NCI-H748 treated with DMSO at 0.1 percent for 48 hours (cell line): ENCODE data around the gene ARHGAP15.

Experiments
- DNase-seq: peaks from one replicate; lab custom pipeline; 2025; lab: John Stamatoyannopoulos, UW

Gene ARHGAP15

DNA sequence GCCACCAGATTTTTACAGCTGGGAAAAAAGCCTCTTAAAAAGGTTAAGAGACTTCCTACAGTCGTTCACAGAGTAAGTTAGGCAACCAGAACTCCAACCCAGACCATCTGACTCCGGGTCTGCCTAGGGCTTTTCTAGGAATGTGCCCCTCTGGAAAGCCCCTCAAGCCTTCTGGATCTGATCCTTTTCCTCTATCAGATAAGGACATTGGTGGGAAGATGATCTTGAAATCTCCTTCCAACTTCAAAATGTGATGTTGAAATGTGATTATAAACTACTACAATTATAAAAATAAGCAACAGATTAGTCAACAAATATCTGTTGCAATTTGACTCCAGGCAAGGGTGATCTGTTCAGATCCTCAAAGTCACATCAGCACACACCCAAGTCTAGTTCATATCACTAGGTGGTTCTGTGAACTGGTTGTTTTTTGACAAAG is 270.4 kb downstream of the ARHGAP15 start:
- no peak for DNase-seq

DNA sequence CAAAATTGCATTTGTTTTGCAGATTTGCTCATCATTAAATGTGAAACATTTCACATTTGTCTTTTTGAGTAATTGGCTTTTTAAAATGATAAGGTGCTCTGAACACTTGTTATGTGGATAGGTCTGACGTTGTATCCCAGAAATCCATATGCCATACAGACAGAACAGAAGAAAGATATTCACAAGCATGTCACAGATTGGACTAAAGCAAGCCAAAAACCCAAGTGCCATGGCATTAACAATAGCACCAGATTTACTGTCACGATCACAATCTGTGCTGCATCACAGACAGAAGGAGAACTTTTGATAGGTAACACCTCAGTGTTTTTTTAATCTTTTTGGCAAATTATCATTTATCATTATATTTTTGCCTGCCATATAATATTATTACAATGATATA is 272.6 kb downstream of the ARHGAP15 start:
- DNase-seq, result no peak

DNA sequence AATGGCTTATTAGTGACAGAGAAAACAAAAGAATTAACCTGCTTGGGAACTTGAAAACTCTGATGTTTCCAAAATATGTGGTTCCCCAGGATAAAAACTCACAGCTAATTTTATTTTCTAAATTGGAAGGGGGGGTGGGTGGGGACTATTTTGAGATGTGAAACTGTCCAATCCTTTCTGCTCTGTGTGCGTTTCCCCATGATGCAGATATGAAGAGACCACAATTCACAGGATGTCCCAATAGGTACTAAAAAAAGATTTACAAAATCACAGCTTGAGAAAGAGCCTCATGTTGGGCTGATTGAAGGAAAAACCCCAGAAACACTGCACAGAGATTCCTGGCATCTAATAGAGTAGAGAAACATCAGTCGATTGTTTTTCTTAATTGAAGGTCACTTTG is 273.2 kb downstream of the ARHGAP15 start:
- no peak for DNase-seq

DNA sequence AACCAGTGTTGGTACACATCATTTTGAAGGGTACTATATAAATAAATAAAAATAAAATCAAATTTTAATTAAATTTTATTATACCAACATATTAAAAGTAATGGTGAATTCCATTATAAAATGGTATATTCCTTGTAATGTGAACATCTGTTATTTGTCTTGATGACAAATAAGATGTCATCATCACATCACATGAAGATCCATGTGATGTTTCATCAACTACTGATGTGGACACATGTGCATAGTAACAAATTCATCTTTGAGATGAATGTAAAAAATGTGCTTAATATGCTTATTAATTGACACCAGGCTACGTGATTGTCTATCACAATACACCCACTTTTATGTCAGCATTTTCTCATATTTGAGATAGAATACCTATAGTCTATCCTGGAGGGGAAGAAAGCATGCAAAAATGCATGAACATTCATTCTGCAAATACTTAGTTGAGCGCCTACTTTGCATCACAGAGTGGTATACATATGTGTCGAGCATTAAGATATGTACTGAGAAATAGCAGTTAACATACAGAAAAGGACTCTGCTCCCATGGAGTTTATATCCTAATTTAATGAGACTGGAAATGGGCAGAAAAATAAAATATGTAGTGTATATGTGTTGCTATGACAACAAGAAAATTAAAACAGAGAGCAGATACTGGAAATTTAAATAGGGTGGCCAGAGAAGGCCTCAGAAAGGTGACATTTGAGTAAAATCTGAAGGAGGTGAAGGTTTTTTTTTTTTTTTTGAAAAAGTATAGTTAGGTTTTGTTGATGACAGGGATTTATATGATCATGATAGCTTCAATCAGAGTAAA is 281.1 kb downstream of the ARHGAP15 start:
- DNase-seq, result no peak

DNA sequence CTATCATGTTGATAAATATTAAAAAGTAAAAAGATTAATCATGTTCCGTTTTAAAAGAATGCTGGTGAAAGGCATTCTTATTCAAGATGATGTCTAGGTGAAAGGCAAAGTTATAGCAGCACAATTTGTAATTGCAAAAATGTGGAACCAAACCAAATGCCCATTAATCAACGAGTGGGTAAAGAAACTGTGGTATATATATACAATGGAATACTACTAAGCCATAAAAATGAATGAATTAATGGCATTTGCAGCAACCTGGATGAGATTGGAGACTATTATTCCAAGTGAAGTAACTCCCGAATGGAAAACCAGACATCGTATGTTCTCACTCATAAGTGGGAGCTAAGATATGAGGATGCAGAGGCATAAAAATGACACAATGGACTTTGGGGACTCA is 286.4 kb downstream of the ARHGAP15 start:
- DNase-seq, result no peak

DNA sequence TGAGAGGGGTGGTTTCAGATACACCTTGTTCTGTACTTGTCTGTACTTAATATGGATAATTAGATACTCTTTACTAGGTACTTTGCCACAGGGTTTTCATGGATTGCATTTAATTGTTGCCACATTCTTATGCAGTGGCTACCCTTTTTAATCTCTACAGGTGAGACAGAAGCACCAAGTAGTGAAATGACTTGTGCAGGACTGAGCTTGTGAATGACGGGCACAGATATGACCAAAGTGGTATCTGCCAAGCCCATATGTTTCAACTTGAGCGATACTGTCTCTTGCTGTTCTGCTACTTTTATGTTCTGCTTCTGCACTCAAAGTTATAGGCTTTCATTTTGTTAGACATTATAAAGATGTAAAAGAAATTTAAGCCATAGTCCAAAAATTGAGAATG is 288.2 kb downstream of the ARHGAP15 start:
- no peak for DNase-seq

DNA sequence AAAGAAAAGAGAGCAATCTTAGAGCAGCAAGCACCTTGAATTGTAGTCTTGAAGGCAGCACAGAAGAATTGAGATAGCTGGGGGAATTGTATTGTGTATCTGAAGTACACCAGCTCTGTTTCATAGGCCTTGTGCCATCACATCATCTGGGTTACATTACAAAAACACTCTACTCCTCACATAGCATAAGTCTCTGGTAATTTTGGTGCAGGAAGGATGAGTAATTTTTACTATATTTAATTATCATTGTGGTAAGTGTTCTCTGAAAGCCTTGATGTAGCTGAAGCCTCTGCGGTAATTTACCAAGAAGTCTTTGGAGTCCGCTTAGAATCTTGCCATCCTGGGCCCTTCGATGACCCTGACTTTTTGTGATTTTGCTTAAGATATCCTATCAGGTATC is 291.1 kb downstream of the ARHGAP15 start:
- no peak for DNase-seq

DNA sequence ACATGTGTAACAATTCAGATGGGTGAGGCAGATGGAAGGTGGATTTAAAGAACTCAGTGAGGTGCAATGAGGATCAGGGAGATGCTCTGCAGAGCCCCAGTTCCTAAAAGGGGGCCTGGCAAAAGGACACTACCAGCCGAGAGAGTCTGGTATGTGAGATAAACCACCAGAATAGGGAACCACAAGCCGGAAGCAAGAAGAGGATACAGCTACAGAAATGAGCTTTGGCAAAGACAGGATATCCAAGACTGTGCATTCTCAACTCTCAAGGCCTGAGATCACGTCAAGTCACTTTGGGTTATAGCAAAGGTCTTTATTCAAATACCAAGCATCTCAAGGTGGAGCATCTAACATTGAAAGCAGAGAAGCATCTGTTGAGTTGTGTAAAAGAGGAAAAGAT is 293.5 kb downstream of the ARHGAP15 start:
- DNase-seq, result no peak

DNA sequence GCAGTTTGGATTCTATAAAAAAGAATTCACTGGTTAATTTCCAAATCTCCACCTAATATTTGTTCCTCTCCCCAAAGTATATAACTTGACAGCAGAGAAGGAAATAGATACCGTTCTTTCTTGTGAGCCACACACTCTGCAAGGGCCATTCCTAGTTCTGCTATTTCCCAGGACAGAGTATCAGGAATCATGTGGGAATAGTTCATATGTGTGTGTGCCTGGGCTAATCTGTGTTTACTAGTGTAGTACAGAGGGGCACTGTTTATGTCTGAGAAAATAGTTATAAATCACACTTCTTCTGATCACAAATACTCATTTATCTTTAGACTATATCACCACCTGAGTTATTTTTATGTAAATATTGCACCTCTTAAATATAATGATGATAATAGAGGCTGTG is 296.7 kb downstream of the ARHGAP15 start:
- no peak for DNase-seq

DNA sequence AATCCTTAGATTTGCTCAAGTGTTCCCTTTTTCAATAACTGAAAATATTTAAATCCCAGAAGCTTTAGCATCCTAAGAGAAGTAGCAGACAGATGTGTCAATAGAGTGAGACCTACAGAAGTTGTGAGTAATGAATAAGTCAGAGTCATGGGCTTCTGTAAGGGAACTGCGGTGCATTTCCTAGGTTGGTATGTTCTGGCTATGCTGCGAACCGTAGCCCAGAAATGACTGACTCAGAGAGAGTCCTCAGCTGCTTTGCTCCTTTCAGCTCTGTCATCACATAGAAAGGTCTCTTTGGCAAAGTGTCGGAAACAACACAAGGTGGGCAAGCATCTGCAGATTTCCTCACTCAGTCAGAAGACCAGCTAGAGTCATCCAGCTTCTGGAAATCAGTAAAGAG is 297.1 kb downstream of the ARHGAP15 start:
- DNase-seq, result no peak

DNA sequence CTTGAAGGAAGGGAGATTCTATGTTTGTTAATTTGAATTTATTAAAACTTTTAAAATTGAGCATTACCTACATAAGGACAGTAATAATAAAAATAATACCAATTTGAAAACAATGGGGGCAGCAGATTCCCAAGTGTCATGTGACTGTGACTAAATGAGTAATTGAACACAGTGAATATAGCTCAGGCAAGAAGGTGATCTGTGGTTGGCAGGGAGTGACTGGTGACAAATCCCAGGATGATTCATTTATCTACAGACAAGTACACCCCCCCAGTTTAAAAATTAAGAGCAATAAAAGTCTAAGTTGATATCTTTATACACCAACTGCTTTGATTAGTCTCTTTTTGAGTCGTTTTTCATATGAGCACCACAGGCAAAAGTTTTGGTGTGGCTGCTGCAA is 299.5 kb downstream of the ARHGAP15 start:
- no peak for DNase-seq

DNA sequence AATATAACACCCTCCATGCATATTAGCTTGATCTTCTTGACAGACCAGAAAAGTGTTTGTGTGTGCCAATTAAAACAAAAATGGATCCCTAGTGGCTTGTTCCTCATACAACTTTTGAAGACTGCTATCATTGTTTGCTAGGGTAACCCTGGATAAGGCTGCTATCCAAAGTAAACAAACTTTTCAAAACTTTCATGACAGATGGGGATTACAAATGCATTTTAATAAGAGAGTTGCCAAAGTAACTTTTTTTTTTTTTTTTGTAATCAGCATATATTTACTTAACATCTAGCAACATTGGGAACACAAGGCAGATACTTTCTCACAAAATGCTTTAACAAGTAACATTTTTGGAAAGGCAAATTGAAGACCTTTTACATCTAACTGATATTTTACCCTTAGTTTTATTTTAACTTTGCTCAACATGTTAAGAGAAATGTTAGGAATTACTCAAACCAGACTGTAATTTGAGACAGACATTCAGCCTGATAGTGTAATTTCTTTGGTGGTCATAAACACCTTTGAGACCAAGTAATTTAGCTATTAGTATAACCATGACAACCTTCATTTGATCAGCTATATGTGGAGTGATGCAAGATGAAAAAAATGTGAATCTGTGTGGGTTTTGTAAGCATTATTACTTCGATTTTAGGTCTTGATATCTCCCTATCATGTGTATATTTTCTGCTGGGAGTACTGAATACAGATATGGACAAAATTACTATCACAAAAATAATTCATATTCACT is 300.9 kb downstream of the ARHGAP15 start:
- no peak for DNase-seq

DNA sequence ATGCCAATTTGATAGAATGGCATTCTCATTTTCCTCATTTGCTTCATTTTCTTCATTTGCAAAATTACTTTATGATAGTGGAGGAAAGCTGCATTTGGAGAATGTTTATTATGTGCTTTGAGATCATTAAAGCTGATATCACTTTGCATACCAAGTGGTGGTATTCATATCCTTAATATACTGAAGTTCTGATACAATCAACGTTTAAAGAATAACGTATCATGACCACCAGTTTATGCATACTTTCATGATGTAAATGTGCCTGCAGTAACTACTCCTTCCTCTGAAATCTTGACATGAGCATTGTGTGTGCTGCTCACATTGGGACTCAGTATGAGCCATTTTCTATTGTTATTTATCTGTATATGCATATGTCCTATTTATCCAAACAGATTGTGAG is 302.1 kb downstream of the ARHGAP15 start:
- no peak for DNase-seq

DNA sequence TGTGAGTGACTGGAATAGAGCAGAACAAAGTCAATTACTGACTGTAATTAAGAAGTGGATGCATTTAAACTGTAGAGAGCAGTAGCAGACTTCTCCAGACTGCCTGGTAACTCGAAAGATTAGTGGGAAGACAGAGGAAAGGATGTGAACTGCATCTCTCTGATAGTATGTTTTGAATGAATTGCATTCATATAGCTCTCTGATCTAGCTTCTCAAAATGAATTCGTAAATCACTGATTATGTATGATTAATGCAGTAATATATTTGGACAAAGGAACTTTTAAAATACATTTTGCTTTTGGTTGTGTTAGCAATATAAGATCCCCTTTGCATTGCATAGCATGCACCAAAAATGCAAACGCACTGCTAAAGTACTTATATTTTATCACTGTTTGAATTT is 304.0 kb downstream of the ARHGAP15 start:
- no peak for DNase-seq

DNA sequence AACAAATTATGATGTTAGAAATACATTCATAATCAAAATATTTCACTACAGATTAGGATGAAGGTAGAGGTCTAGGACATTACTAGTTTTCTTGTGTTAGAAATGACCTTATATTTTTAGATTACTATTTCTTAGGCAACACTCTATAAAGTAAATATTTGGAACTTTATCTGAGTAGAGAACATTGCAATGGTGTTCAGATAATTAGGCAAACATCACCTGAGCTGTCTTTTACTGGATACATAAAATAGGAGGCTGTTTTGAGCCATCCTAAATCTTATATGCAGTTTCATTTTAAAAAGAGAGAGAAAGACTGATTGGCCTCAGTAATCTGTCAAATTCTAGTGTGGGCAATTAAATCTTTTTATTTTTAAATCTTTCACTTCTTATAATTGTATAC is 304.6 kb downstream of the ARHGAP15 start:
- no peak for DNase-seq

DNA sequence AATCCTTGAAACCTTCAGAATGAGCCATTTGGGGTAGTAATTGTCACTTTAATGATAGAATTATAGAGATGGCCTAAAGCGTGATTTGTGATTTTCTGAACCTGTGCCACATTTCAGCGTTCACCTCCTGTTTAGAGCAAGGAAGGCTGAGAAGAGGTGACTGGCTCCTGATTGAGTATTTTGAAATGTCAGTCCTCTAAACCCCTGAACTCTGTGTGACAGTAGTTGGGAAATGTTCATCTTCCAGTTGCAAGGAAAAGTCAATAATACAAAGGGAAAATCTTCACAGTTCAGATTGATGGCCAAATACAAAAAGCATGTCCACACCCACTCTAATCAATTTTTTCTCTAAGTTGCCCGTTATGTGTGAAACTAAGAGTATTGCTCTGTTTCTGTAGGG is 305.2 kb downstream of the ARHGAP15 start:
- no peak for DNase-seq

DNA sequence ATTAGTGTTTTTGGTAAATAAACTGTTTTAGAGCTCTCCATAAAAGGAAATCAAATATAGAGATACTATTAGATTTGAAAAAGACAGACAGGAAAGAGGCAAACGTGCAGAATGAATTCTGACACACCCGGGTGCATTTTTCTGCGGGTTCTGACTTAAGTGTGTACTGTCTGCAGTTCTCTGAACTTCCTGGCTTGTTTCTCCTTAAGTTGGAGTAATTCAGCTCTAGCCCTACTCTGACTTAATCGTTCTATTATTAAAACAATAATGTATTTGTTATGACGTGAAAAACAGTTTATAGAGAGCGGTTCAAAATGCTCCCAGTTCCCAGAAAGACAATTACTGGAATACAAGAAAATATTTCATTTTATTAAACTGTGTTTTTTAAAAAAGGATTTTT is 305.9 kb downstream of the ARHGAP15 start:
- DNase-seq, result no peak

DNA sequence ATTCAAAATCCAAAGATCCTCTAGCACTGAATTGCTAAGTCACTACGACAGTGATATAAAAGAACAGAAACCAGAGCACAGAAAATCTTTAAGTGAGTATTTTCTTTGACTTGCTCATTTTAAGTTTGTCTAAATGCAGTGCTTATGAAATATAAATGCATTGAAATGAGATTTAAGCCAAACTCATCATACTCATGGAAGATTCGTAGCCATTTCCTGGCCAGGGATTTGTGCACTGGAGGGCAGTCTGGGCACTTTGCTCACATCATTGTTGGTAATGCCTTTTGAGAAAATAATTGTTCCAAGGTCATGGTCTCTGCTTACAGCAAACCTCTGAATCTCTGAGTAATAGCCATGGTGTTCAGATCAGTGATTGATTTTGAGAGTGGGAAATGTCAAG is 307.7 kb downstream of the ARHGAP15 start:
- no peak for DNase-seq

DNA sequence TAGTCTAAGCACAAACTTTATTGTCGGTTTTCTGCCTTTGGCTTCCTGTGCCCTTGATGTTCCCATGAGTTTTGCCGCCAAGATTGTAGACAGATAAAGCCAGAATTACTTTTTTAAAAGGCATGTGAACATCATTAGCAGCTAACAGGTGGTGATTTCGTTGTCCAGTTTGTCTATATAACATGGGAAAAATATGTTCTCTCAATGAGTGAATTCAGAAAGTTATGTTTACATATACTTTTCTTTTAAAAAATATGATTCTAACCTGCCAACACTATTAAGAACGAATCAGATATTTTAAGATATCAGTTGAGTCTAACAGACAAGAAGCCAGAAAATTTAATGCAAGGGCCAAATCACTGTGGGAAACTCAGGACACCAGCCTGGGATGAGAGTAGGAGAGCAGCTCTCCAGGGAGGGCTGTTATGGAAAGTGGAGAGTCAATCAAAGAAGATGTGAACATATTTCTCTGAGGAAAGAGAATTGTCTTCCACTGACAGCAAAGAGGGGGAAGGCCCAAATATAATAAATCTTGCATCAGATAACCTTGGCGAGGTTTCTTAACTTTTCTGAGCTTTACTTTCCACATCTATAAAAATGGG is 311.3 kb downstream of the ARHGAP15 start:
- DNase-seq, result no peak

DNA sequence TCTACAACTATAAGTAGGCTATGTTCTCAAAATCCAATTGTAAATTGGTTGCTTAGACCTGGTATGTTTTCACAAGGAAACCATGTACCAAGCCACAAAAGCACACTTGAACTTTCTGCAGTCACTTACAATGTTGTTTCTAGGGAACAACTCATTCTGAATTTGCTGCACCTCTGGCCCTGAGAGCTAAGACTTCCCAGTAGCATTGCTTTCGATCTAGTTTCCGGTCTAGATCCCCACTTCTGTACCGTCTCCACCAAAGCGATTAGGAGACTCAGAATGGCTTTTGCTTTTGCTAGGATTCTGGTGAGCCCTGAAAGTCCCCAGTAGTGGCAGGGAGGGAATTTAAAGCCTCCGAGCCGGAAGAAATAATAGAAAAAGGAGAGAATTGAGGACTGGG is 313.0 kb downstream of the ARHGAP15 start:
- DNase-seq, result no peak

DNA sequence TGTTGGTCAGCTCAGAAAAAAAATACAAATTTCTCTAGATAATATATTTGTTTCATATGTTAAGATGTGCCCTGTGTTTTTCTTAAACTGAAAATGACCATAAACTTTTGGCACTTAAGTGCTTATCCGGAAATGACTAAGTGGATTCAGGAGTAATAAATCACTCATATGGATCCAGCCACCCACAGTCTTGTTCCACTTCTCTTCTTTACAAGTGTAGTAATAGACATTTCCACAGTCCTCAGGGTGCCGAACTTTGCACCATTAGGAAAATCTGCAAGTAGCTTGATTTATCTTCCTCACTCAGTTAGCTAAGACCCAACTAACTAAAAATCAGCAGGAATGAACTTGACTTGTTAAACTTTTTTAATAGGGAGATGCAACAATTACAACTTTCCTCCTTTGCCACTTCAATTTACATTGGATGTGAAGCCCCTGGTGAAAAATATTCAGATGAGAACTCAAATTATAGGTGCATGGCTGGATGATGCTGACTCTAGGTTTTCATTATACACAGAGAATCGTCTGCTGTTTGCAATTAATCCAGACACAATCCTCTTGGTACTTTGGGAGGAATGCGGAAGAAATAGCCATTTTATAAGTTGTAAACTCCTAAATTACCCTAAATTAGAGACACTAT is 322.5 kb downstream of the ARHGAP15 start:
- DNase-seq, result no peak

DNA sequence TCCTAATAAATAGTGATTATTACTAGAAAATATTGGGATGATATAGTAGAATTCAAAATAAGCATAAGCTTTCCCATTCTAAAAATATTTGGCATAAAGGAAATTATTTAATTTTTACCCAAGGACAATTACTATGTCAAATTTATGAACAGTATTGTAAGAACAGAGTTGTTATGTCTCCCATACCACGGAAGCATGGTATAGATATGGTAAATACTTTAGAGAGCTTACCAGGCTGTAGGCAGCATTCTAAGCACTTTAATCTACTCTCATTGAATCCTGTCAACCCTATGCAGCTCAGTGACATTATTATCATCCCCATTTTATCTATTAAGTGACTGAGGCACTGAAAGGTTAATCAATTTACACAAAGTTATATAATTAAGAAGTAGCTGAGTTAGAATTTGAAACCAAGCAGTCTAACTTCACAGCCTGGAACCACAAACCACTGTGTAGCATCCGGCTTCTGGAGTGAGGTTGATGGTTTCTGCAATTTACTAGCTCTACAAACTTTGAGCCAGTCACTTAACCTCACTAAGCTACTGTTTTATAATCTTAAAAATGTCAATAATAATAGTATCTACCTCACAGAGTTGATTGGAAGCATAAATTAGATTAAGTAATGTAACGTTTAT is 323.7 kb downstream of the ARHGAP15 start:
- DNase-seq, result no peak
